ENCODE measurements around the gene CDH4. TPM values are rescaled to one million over a fixed set of nuclear protein-coding genes. Genes with fewer than 3 reads are reported as not detected.

Gene CDH4
- total and polyA plus RNA-seq, 2 of the 8 experiments (the other 6 are each of a cell fraction or from before 2014, with no cell fraction given) = 4.3 to 7.9 TPM

DNA sequence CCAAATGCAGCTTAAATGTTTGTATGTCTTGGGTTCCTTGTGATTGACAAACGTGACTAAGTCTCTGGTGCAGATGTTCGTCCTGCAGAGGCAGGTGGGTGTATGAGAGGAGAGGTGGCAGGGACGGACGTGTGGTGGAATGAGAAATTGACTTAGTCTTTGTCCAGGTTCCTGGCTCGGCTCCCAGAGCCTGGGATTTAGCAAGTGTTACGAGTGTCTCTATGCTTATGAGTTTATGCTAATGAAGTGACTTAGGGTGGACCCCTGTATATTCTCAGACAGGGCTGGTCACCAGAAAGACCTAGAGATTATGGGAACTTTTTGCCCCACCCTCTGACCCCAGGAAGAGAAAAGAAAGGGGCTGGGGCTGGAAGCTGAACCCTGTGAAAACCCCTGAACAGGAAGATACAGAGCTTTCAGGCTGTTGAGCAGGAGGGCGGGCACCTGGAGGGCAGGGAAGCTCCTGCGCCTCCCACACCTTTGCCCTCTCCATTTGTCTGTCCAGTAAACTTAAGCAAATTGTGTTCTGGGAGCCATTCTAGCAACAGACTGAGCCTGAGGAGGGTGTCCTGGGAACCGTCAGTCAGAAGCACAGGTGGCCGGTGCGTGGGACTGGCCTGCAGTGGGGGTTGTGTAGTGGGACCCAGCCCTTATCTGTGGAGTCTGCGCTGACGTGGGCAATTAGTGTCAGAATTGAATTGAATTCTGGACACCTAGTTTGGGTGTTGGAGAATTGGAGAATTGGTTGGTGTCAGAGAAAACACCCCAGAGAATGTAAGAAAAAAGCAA, 362.1 kb downstream of the CDH4 start:
- H3K23ac ChIP-seq (ENCODE audit: insufficient read length) = no peak overlapping the region
- no peak overlapping the region for H3K9ac ChIP-seq (replicated peaks in 1 of 4; ENCODE audit: extremely low read depth in 1 of 4, low read depth in 3 of 4, low read length in 3 of 4)
- H3K18ac ChIP-seq (ENCODE audit: extremely low read depth, low read length) = no peak overlapping the region
- H3K14ac ChIP-seq (ENCODE audit: insufficient read length) = no peak overlapping the region
- no peak overlapping the region for H3K4me3 ChIP-seq (ENCODE audit: extremely low read depth in 1 of 4, insufficient read depth in 2 of 4, low read depth in 3 of 4, low read length in 4 of 4)
- no peaks in the 10 kb centered on the region for H4K20me1 ChIP-seq (replicated peaks in 1 of 2; ENCODE audit: control insufficient read depth in 1 of 2, insufficient read depth in 2 of 2, low read length in 2 of 2)
- H3K27me3 ChIP-seq (replicated peaks in 1 of 4; ENCODE audit: control insufficient read depth in 3 of 4, extremely low read depth in 1 of 4, insufficient read depth in 3 of 4, low read length in 3 of 4) = peaks cover 0 to 11% (median 3%) of the 10 kb centered on the region in 4 experiments; a peak in 2 of 7 replicates
- no peak overlapping the region for H3K4me2 ChIP-seq (ENCODE audit: insufficient read depth in 1 of 2, low read depth in 2 of 2, low read length in 2 of 2)
- no peak overlapping the region for H4K8ac ChIP-seq (ENCODE audit: extremely low read depth, insufficient read depth, low read length)
- H3K27ac ChIP-seq (ENCODE audit: low read depth, low read length) = no peak overlapping the region
- no peak overlapping the region for H2BK20ac ChIP-seq (ENCODE audit: low read length)
- no peak overlapping the region for H4K91ac ChIP-seq (replicated peaks; ENCODE audit: insufficient read length, low read length)
- 83% methylated on average over 13 of the region's 13 CpGs; no CpG with 5 or more reads in 1 of the 2 experiments for WGBS, 2 experiments (ENCODE audit: extremely low coverage in 1 of 2, insufficient coverage in 1 of 2, insufficient read length in 1 of 2, insufficient replicate concordance in 2 of 2, low coverage in 1 of 2, low lambda C conversion rate in 2 of 2, missing lambda C conversion rate in 1 of 2)
- H2AFZ ChIP-seq (ENCODE audit: low read length) = no peak overlapping the region
- H2BK12ac ChIP-seq (ENCODE audit: low read depth, low read length) = no peak overlapping the region
- no peak overlapping the region for H2BK120ac ChIP-seq (replicated peaks; ENCODE audit: low read depth, low read length)
- H3K79me2 ChIP-seq (ENCODE audit: control insufficient read depth in 1 of 2, insufficient read depth in 2 of 2, low read length in 2 of 2) = no peaks in the 10 kb centered on the region
- no peaks in the 10 kb centered on the region for H3K36me3 ChIP-seq (ENCODE audit: control insufficient read depth in 2 of 4, insufficient read depth in 4 of 4, low read length in 3 of 4)
- H2AK5ac ChIP-seq (ENCODE audit: low read depth, low read length) = no peak overlapping the region
- no peak for FAIRE-seq
- H2BK15ac ChIP-seq (ENCODE audit: low read length) = no peak overlapping the region
- CTCF ChIA-PET (ENCODE audit: partially characterized antibody) = interaction anchor here (0.7 to 2.0 kb wide), 4 partner anchors 11 to 26 kb away, joined by 3 to 6 read pairs (median 4); no protein-coding TSS in a partner anchor
- H2BK5ac ChIP-seq (ENCODE audit: low read depth, low read length) = no peak overlapping the region
- no peak overlapping the region for H3K4ac ChIP-seq (replicated peaks; ENCODE audit: insufficient read length, low read depth, low read length)
- H3K4me1 ChIP-seq (replicated peaks in 1 of 4; ENCODE audit: control insufficient read depth in 3 of 4, insufficient read depth in 4 of 4, low read length in 3 of 4) = no peaks in the 10 kb centered on the region
- H4K5ac ChIP-seq (ENCODE audit: insufficient read length, low read depth, low read length) = no peak overlapping the region
- H3K9me3 ChIP-seq (ENCODE audit: insufficient read depth in 2 of 2, low read depth in 1 of 2, low read length in 1 of 2) = peaks cover 8 to 11% of the 10 kb centered on the region in 2 experiments
- POLR2A ChIA-PET (ENCODE audit: partially characterized antibody) = no interaction called here
- H3K79me1 ChIP-seq (ENCODE audit: low read depth, low read length) = no peaks in the 10 kb centered on the region
- no peaks in the 10 kb centered on the region for H3K23me2 ChIP-seq (ENCODE audit: low read depth, low read length)
- no peak overlapping the region for H3K56ac ChIP-seq (replicated peaks; ENCODE audit: insufficient read length, low read depth, low read length)
- no peak for DNase-seq (ENCODE audit: low read depth in 1 of 2, low spot score in 2 of 2)
- no peak for TF ChIP-seq TEAD4 (IDR thresholded peaks at IDR 0.05; ENCODE audit: low read depth, low read length)
- no peak for TF ChIP-seq HDAC6 (IDR thresholded peaks at IDR 0.05; ENCODE audit: low read depth, low read length)
- no peak for TF ChIP-seq JUN (IDR thresholded peaks at IDR 0.05; ENCODE audit: low read depth, low read length)
- TF ChIP-seq EP300 (IDR thresholded peaks at IDR 0.05; ENCODE audit: borderline replicate concordance in 1 of 2, low read depth in 2 of 2, low read length in 2 of 2) = no peak
- no peak for TF ChIP-seq EGR1 (IDR thresholded peaks at IDR 0.05; ENCODE audit: borderline replicate concordance, low read depth, low read length)
- TF ChIP-seq KDM5A (IDR thresholded peaks at IDR 0.05; ENCODE audit: low read length) = no peak
- TF ChIP-seq YY1 (IDR thresholded peaks at IDR 0.05; ENCODE audit: low read depth, low read length) = no peak
- TF ChIP-seq CTCF (IDR thresholded peaks at IDR 0.05; ENCODE audit: control extremely low read depth in 1 of 3, insufficient read depth in 1 of 3, low read depth in 1 of 3, low read length in 3 of 3) = no peak
- no peak for TF ChIP-seq HDAC2 (IDR thresholded peaks at IDR 0.05; ENCODE audit: borderline replicate concordance in 1 of 2, low read depth in 2 of 2, low read length in 2 of 2)
- TF ChIP-seq POU5F1 (IDR thresholded peaks at IDR 0.05; ENCODE audit: low read depth, low read length) = no peak

Data from H1 (cell line).